GM20000 (cell line): ENCODE measurements around the gene TCEAL3.

Experiments used
- DNase-seq: peaks from one replicate; pipeline ENCODE4 v3.0.0; 2012; ENCODE audit warnings: low spot score
- TF ChIP-seq, protein P1 (sequence below): IDR thresholded peaks from 2 replicates; pipeline ENCODE4 v1.5.1; 2012; ENCODE audit warnings: mild to moderate bottlenecking, control low read depth; ENCODE audit errors: extremely low read depth, missing control alignments

The TCEAL3 gene

DNA sequence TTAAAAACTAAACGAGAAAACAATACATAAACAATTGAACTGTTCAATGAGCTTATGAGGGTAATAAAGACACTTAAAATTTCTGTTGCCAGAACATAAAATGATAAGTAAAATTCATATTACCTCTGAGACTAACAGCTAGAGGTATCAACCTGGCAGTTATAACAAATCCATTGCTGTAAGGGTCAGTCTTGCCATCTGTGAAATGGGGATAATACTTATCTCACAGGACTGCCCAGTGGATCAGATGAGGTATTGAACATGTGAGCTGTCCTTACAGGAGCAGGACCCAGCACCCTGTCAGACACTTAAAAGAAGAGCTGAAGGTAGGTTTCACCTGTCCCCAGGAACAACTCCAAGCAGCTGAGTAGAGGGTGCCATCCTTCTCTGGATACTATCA lies 2.5 kb downstream of the TCEAL3 start:
- DNase-seq, result no peak
- TF ChIP-seq, protein P1, sequence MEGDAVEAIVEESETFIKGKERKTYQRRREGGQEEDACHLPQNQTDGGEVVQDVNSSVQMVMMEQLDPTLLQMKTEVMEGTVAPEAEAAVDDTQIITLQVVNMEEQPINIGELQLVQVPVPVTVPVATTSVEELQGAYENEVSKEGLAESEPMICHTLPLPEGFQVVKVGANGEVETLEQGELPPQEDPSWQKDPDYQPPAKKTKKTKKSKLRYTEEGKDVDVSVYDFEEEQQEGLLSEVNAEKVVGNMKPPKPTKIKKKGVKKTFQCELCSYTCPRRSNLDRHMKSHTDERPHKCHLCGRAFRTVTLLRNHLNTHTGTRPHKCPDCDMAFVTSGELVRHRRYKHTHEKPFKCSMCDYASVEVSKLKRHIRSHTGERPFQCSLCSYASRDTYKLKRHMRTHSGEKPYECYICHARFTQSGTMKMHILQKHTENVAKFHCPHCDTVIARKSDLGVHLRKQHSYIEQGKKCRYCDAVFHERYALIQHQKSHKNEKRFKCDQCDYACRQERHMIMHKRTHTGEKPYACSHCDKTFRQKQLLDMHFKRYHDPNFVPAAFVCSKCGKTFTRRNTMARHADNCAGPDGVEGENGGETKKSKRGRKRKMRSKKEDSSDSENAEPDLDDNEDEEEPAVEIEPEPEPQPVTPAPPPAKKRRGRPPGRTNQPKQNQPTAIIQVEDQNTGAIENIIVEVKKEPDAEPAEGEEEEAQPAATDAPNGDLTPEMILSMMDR, result no peak

DNA sequence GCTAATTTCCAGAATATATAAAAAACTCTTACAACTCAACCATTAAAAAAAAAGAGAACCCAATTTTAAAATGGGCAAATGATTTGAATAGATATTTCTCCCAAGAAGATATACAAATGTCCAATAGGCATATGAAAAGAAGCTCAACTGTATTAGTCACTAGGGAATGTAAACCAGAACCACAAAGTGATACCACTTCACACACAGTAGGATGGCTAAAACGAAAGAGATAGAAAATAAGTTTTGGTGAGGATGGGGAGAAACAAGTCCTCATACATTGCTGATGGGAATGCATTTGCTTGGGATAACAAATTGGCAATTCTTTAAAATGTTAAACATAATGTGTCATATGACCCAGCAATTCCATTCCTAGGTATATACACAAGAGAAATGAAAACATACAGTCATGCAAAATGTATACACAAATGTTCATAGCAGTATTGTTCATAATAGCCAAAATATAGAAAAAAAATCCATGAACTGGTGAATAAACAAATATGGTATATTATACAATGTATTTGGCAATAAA lies 5.7 kb downstream of the TCEAL3 start:
- no peak for DNase-seq
- TF ChIP-seq, protein P1, result no peak

DNA sequence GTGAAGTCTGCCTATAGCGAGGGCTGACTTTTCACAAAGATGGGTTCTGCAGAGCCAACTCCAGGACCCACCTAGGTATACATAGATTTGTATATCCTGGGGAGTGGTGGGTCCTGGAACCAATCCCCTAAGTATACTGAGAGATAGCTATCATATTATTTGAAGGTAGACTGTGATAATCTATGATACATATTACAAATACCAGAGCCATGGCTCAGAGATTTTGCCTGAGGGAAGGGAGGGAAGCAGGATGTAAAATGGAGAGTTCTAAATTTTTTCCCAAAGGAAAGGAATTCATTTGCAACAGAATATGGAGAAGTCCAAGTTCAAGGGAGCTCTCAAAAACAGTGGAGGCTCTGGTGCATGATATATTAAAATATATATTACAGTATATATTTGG lies 7.2 kb downstream of the TCEAL3 start:
- DNase-seq, result no peak
- TF ChIP-seq, protein P1, result no peak

DNA sequence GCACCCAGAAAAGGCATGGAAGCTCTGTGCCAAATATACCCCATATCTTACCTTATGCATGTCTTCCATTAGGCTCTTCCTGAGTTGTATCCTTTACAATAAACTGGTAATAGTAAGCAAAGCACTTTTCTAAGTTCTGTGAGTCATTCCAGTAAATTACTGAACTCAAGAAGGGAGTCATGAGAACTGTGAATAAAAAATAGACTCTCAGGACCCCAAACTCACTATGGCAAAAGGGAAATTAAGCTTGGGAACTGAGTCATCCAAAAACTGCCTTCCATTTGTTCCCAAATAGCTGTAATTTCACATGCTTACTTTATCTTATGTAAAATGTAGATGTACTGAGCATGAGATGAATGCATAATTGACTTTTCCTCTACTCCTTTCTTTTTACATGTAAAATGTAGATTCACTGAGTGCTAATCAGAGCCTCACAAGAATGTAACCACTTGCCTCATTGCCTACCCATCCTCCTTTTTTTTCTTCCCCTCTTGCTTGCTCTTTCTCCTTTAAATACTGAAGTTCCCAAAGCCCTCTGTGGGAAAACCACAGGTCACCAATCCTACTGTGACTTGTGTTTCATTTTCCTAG lies 8.1 kb downstream of the TCEAL3 start:
- DNase-seq, result no peak
- TF ChIP-seq, protein P1, result no peak

DNA sequence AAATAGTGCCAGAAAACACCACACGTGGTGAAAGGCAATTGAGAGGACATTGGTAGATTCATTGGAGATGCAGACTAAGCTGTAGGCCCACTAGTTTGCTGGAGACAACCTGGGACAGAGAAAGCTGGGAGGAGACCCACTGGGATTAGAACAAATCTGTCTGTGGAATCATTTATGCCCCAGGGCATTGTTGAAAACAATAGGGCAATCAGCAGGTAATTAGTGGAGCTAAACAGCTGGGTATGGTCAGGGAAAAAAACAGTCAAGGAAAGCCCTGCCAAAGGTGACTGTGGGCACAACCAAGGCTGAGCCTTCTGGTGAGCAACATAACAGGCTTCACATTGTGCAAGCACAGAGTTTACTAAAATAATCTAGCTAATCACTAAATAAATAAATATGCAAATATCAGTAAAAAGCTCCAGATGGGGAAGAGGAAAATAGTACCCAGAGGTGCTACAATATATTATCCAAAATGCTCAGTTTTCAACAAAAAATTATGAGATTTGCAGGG lies 9.0 kb downstream of the TCEAL3 start:
- DNase-seq, result no peak
- TF ChIP-seq, protein P1, result no peak

DNA sequence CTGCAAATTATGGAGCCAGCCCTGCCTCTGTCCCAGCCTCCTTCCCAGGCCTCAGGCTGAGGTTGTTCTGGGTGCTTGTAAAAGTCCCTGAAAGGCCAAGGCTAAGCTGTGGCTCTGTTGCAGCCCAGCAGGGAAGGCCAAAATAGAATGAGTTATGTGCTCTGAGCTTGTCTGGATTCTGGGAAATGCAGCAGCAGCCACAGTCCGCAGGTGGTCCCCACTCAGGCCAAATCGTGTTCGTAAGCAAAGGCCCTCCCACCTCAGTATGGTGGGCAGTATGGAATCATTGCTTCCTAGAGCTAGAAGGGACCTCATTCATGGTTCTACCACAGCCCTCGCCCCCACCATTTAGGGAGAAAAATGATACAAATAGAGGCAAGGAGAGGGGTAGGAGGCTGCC lies 16.3 kb downstream of the TCEAL3 start:
- TF ChIP-seq, protein P1, result no peak
- DNase-seq, result no peak

DNA sequence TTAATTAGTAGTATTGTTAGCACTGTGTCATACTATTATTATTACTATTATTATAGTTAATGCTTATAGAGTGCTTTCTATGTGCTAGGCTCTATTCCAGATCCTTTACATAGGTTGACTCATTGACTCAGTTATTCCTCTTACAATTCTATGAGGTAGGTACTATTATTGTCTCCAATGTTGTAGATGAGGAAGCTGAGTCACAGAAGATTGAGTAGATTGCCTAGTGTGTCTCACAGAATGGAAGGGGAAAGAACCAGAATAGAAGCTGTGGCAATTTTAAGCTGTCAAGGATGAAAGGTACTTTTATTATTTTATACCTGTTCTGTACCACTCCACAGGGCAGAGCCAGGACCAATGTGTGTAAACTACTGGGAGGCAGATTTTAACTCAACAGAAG lies 19.1 kb downstream of the TCEAL3 start:
- DNase-seq, result no peak
- TF ChIP-seq, protein P1, result no peak
